Stimulated activated CD8-positive, alpha-beta memory T cell treated with anti-CD3 and anti-CD28 coated beads, Interleukin-15, amount 100 ng/mL, for 48 hours (primary cell): ENCODE data around the gene CACNA1C.

ENCODE experiments used
- DNase-seq, 2 donors: peaks; one replicate each; pipeline ENCODE4 v3.0.0-alpha.2; 2020; ENCODE audit warnings: low read depth in 2 of 2

The CACNA1C gene

GRCh38 chr12:2052826-2053678, at the start of gene CACNA1C:
CACNA1C (plus strand) TSS chr12:2052987; CDS start chr12:2053563, 576 bp downstream.
- peak in 1 of 2 donors; percentile 6 for DNase-seq

DNA sequence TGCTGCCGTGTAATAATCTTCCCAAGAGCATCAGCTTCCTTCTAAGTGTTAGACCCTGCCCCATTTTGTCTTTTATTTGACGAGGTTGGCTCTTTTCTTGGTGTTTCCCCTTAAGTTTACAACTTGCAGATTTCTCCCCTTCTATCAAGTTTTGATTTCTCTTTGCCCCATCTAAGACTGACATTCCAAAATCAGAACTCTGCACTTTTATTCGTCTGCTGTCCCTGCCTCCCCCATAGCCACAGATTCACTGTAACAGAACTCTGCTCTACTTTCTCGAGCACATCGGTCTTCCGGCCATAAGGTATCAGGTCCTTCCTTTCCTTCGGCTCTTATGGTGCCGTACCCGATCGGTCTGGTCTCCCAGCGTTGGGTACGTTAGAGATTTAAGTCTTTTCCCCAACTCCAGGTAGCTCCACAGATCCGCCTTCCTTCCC, 49.1 kb upstream of the CACNA1C start:
- no peak for DNase-seq

- peak; percentile 91 to 93 for DNase-seq
Observed at GRCh38 chr12:2004113-2004929, 48.5 kb upstream of the CACNA1C start, which contains the start of gene DCP1B. DCP1B (minus strand) TSS chr12:2004457; CDS start chr12:2004431, 26 bp downstream.

DNA sequence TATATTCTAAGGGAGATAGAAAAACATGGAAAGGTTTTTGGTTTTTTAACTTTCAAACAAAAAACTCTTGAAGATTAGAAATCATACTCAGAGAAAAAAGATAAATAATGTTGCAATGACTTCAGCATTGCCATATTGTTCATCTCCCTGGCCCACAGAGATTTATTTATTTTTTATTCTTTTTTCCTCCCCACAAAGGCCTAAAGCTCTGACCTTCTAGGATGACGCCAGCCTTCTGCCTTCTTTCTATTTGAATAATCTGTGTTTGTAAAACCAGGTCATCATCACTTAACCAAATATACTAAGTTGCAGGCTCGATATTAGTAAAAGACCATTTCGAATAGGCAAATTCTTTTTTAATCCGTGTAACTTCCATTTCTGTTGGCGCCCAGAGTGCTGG, 44.1 kb upstream of the CACNA1C start:
- DNase-seq, result no peak

DNA sequence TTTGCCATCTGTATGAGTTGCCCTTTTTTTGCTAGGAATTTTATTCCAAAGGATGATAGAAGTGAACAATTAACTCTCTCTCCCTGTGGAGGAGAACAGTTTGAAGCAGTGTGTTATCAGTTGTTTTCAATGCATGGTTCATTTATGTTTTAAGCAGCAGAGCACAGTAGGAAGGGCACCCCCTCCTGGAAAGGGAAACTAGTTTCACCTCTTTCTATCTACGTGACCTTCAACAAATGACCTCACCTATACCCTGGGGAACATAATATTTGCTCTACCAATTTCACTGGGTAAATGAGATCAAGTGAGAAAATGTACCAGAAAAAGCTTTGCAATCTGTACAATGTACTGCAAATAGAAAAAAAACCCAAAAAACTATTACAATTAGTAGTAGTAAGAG, 43.2 kb upstream of the CACNA1C start:
- DNase-seq, result no peak

- DNase-seq, result no peak
Observed at GRCh38 chr12:2011643-2012607, 40.9 kb upstream of the CACNA1C start.

GRCh38 chr12:2013086-2013485, 39.7 kb upstream of the CACNA1C start:
- no peak for DNase-seq

- DNase-seq, result no peak
Observed at GRCh38 chr12:2013527-2014223, 39.1 kb upstream of the CACNA1C start.

DNA sequence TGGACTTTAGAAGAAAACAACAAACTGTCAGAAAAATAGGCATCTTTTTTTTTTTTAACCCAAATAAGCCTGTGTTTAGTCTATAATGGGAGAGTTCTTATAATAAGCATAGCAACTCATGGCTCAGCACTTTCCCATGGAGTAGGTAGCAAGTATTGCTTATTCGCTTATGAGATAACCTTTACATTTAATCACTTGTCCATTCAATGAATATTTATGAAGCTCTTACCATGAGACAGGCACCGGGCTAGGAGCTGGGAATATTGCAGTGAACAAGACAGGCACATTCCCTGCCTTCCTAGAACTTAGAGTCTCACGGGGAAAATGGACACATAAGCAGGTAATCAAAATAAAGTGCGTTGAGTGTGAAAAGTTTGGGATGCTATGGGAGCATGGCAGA, 38.6 kb upstream of the CACNA1C start:
- DNase-seq, result no peak

- no peak for DNase-seq
Observed at GRCh38 chr12:2016862-2017545, 35.8 kb upstream of the CACNA1C start.

DNA sequence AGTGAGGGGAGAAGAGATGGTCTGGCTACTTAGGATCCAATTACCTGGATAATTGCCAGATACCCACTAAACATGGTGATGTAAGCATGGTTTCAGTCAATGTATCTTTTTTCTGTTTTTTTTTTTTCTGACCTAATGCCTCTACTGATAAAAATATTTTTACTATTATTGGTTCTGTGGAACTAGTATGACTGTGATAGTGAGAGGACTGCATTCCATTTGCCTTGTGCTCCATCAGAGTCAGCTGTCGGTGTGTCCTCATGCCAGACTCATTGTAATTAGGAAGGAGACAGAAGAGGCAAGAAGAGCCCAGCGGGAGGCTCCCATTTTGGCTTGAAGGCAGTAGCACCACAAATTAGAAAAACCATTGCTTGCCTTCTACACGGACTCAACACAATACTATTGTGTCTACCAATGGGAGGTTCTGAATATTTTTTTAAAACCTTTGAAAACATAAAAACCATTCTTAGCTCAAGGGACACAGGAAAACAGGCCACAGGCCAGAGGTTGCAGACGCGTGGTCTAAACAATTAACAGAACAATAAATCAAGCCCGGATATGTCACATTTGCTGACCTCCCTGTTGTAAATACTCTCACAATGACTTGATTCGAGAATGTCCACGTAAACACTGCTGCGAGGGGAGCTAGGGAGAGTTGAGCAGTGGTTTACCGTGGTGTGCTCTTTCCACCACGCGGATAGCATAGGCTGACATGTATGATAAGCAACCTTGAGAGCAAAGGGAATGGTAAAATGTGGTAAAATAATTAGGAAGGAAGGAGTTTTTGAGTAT, 35.0 kb upstream of the CACNA1C start:
- DNase-seq, result no peak

- no peak for DNase-seq
Observed at GRCh38 chr12:2018391-2018790, 34.4 kb upstream of the CACNA1C start.

DNA sequence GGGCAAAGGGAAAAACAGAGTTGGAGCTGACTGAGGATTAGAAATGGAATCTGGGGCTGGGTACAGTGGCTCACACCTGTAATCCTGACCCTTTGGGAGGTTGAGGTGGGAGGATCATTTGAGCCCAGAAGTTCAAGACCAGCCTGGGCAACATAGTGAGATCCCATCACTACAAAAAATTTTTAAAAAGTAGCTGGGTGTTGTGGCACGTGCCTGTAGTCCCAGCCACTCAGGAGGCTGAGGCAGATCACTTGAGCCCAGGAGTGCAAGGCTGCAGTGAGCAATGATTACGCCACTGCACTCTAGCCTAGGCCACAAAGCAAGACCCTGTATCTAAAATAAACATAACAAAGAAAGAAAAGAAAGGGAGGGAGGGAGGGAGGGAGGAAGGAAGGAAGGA, 33.7 kb upstream of the CACNA1C start:
- no peak for DNase-seq

GRCh38 chr12:2020511-2020910, 32.3 kb upstream of the CACNA1C start:
- no peak for DNase-seq

DNA sequence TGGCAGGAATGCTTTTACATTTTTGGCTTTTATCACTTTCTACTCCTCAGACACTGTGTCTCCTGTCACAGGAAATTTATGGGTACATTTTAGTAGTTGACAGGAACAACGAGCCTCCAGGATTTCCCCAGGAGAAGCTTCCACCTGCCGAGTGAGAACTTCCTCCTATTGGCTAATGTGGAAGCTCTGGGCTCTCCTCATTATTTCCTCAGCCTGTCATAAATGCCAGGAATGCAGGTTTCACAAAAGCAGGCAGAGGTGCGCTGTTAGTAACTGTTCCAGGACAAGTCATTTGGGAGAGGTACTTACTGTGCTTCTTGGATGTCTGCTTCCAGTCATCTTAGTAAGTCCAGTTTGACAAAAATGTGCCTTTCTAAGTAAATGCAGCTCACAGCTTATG, 29.4 kb upstream of the CACNA1C start:
- no peak for DNase-seq

- DNase-seq, result no peak
Observed at GRCh38 chr12:2027351-2027750, 25.4 kb upstream of the CACNA1C start.

- no peak for DNase-seq
Observed at GRCh38 chr12:2029851-2030250, 22.9 kb upstream of the CACNA1C start.

DNA sequence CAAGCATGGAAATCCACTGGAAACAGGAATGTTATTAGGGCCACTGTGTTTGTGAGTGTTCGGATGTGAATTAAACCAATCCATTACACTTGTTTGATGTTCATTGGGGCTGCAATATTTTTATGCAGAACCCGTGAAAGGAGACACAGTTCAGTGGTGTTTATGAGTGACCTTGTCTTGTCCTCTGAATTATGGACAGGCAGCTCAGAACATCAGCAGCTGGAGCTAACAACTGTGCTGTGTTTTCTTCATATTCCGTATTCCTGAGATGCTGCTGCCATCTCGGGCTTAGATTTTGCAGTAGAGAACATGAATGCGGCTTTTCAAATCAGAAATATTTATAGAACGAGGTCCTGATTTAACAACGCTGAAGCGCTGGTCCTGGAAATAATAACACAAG, 20.3 kb upstream of the CACNA1C start:
- DNase-seq, result no peak

DNA sequence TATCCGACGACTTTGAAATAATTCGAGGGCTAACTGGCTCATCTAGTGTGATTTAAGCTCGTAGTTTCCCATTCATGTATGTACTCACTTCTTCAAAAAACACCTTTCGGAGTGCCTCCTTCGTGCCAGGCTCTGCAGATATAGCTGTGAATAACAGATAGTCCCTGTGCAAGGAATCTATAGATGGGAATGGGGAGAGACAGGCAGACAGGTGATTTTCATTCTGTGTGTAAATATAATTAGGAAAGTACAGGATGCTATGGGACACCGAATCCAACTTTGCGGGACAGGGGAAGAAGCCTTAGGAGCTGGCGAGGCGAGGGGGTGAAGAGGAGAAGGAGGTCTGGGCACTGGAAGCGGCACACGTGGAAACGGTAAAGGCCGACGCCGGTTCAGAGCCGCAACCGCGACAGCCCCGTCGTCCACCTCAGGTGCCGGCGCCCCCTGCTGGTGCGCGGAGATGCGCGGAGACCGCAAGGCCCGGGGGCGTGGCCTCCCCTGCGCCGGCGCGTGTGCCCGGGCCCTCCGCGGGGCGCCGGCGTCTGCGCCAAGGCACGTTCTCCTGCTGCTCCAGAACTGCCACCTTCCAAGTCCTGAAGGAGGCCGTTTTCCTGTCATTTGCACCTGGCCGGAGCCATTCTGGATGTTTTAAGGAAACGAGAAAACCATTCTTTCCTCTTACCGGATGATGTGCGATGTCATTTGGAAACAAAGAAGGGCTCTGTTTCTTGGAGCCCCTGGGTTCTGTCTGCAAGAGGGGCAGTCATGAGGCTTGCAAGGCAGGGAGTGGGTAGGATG, 18.0 kb upstream of the CACNA1C start:
- DNase-seq, result peak; percentile 76 to 79
